Prostate gland (tissue), 2 donors: Measurements from ENCODE around the gene ARIH1.

ENCODE experiments used
- CTCF ChIP-seq, 4 experiments: fragments of 200-600 bp in 2 of 4; fragments of 450-650 bp in 2 of 4; sonication (generic) in 2 of 4; IDR thresholded peaks; 1 replicate in 3 of 4; 2 replicates in 1 of 4; pipeline ENCODE4 v1.5.1; 2016 to 2019; ENCODE audit warnings: antibody characterized with exemption in 4 of 4, mild to moderate bottlenecking in 2 of 4, moderate library complexity in 2 of 4
- POLR2AphosphoS5 ChIP-seq: sonication (generic); formaldehyde crosslinking; IDR thresholded peaks from one replicate; pipeline ENCODE4 v1.6.1; 2017; ENCODE audit warnings: antibody characterized with exemption

- TF ChIP-seq CTCF (IDR thresholded peaks at IDR 0.05) (no peak), POLR2AphosphoS5 (no peak)
Measured at GRCh38 chr15:72507402-72508092, 33.4 kb downstream of the ARIH1 start.
